IMR-90 (cell line): ENCODE measurements around the gene CHPT1.
A peak's percentile ranks its signal among the peaks of the same experiment; 100 is the strongest.

Experiments
- POLR2A ChIP-seq: IDR thresholded peaks from 2 replicates; pipeline ENCODE4 v1.6.1; 2012; ENCODE audit warnings: mild to moderate bottlenecking, low read depth, low read length
- TF ChIP-seq, protein P1 (sequence below): conservative IDR thresholded peaks from 2 replicates; pipeline ENCODE4 v1.5.1; 2012; ENCODE audit warnings: mild to moderate bottlenecking, low read depth, low read length, improper control_type of control experiment

GRCh38 chr12:101670007-101670671 lies 27.3 kb upstream of the CHPT1 start:
- no peak for TF ChIP-seq POLR2A
- TF ChIP-seq, protein P1, sequence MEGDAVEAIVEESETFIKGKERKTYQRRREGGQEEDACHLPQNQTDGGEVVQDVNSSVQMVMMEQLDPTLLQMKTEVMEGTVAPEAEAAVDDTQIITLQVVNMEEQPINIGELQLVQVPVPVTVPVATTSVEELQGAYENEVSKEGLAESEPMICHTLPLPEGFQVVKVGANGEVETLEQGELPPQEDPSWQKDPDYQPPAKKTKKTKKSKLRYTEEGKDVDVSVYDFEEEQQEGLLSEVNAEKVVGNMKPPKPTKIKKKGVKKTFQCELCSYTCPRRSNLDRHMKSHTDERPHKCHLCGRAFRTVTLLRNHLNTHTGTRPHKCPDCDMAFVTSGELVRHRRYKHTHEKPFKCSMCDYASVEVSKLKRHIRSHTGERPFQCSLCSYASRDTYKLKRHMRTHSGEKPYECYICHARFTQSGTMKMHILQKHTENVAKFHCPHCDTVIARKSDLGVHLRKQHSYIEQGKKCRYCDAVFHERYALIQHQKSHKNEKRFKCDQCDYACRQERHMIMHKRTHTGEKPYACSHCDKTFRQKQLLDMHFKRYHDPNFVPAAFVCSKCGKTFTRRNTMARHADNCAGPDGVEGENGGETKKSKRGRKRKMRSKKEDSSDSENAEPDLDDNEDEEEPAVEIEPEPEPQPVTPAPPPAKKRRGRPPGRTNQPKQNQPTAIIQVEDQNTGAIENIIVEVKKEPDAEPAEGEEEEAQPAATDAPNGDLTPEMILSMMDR = peak; percentile 61
